Ishikawa (cell line): ENCODE data around the gene MRPS6.

ENCODE experiments used
- CEBPB ChIP-seq: IDR thresholded peaks from 2 replicates; pipeline ENCODE4 v1.6.1; 2012
- CREB1 ChIP-seq: IDR thresholded peaks from 2 replicates; pipeline ENCODE4 v1.6.1; 2012; ENCODE audit warnings: low read depth
- EGR1 ChIP-seq: IDR thresholded peaks from 2 replicates; pipeline ENCODE4 v1.6.1; 2012
- EP300 ChIP-seq: IDR thresholded peaks from 2 replicates; pipeline ENCODE4 v1.6.1; 2012; ENCODE audit warnings: borderline replicate concordance
- FOXM1 ChIP-seq: IDR thresholded peaks from 2 replicates; pipeline ENCODE4 v1.6.1; 2012; ENCODE audit warnings: low read depth, borderline replicate concordance
- MAX ChIP-seq: IDR thresholded peaks from 2 replicates; pipeline ENCODE4 v1.6.1; 2012
- NFIC ChIP-seq: IDR thresholded peaks from 2 replicates; pipeline ENCODE4 v1.6.1; 2012
- RAD21 ChIP-seq: IDR thresholded peaks from 2 replicates; pipeline ENCODE4 v1.6.1; 2012; ENCODE audit warnings: low read depth
- REST ChIP-seq: IDR thresholded peaks from 2 replicates; pipeline ENCODE4 v1.6.1; 2012; ENCODE audit warnings: low read depth, mild to moderate bottlenecking
- TAF1 ChIP-seq: IDR thresholded peaks from 2 replicates; pipeline ENCODE4 v1.6.1; 2012; ENCODE audit warnings: low read depth, mild to moderate bottlenecking
- TCF12 ChIP-seq: IDR thresholded peaks from 2 replicates; pipeline ENCODE4 v1.6.1; 2012; ENCODE audit warnings: low read depth
- TEAD4 ChIP-seq: IDR thresholded peaks from 2 replicates; pipeline ENCODE4 v1.6.1; 2012
- USF1 ChIP-seq: IDR thresholded peaks from 2 replicates; pipeline ENCODE4 v1.6.1; 2012
- YY1 ChIP-seq: IDR thresholded peaks from 2 replicates; pipeline ENCODE4 v1.6.1; 2012; ENCODE audit warnings: low read depth
- ZBTB7A ChIP-seq: IDR thresholded peaks from 2 replicates; pipeline ENCODE4 v1.6.1; 2012; ENCODE audit warnings: low read depth

The MRPS6 gene

GRCh38 chr21:34116569-34116968 is 43.2 kb downstream of the MRPS6 start:
- TF ChIP-seq MAX (no peak), USF1 (no peak), NFIC (no peak), RAD21 (no peak), YY1 (no peak), EGR1 (no peak), TCF12 (no peak), EP300 (no peak), TEAD4 (no peak), TAF1 (no peak), FOXM1 (no peak), ZBTB7A (no peak), REST (no peak), CEBPB (no peak), CREB1 (no peak)

GRCh38 chr21:34120867-34121266 is 47.5 kb downstream of the MRPS6 start:
- TF ChIP-seq TAF1 (no peak), EP300 (no peak), FOXM1 (no peak), CEBPB (no peak), RAD21 (no peak), TEAD4 (no peak), EGR1 (no peak), MAX (no peak), YY1 (no peak), REST (no peak), TCF12 (no peak), NFIC (no peak), CREB1 (no peak), ZBTB7A (no peak), USF1 (no peak)

- TF ChIP-seq NFIC = no peak
Measured at GRCh38 chr21:34122047-34122446, 48.7 kb downstream of the MRPS6 start.

GRCh38 chr21:34123609-34124008 is 50.2 kb downstream of the MRPS6 start:
- TF ChIP-seq MAX (no peak), ZBTB7A (no peak), EP300 (no peak), CEBPB (no peak), EGR1 (no peak), TEAD4 (no peak), CREB1 (no peak), USF1 (no peak), TAF1 (no peak), NFIC (no peak), FOXM1 (no peak), REST (no peak), YY1 (no peak), TCF12 (no peak), RAD21 (no peak)
